Mucosa of descending colon (tissue), 3 donors: ENCODE results near the gene HAO2. TPM values are rescaled to one million over a fixed set of nuclear protein-coding genes. Genes with fewer than 3 reads are reported as not detected.

ENCODE experiments used
- ATAC-seq: fragments of 200-7000 bp; cut with Tn5 transposase; one replicate; pipeline ENCODE4 v1.9.1; 2020; ENCODE audit warnings: mild to moderate bottlenecking, moderate library complexity
- DNase-seq, 3 donors: peaks; one replicate each; pipeline ENCODE4 v3.0.0-alpha.2; 2020
- H3K36me3 ChIP-seq: fragments of 200-600 bp; one replicate; pipeline ENCODE4 v1.8.0; 2021; ENCODE audit warnings: low read depth, mild to moderate bottlenecking
- H3K4me1 ChIP-seq: fragments of 200-600 bp; one replicate; pipeline ENCODE4 v1.8.0; 2021; ENCODE audit warnings: low read depth, mild to moderate bottlenecking
- H3K4me3 ChIP-seq: fragments of 200-600 bp; one replicate; pipeline ENCODE4 v1.8.0; 2021; ENCODE audit warnings: mild to moderate bottlenecking
- H3K9me3 ChIP-seq: fragments of 200-600 bp; one replicate; pipeline ENCODE4 v1.8.0; 2021; ENCODE audit warnings: mild to moderate bottlenecking
- CTCF ChIP-seq: fragments of 200-600 bp; IDR thresholded peaks from one replicate; pipeline ENCODE4 v1.8.0; 2022; ENCODE audit warnings: antibody characterized with exemption, mild to moderate bottlenecking
- intact Hi-C, 2 donors: fragments of 100-400 bp; cut with DNase I in 1 of 2; cut with micrococcal nuclease in 1 of 2; formaldehyde crosslinking; loops; one replicate each; pipeline versions ENCODE4 v1.11.0 to v1.11.1; 2022; cut with DNase I, micrococcal nuclease
- total RNA-seq, 3 donors: library from RNA; stranded (reverse); fragmentation: NEBNext Ultra II Directional in 2 of 3; extraction: Animal tissue kit (Norgen Biotek cat#: 25700) in 2 of 3; gene quantifications; one replicate each; pipeline versions ENCODE4 v1.2.1 to v1.2.4, GENCODE V29; 2021 to 2023
- donor health status: DM: no; HTN: no; CAD: no; lungs with moderate emphysema.
- donor health status: DM: no; HTN: no; CAD: no.
- donor health status: DM: no; HTN: yes; CAD: no.

The HAO2 gene
- total RNA-seq, 3 donors from 2014 or later = not detected

DNA sequence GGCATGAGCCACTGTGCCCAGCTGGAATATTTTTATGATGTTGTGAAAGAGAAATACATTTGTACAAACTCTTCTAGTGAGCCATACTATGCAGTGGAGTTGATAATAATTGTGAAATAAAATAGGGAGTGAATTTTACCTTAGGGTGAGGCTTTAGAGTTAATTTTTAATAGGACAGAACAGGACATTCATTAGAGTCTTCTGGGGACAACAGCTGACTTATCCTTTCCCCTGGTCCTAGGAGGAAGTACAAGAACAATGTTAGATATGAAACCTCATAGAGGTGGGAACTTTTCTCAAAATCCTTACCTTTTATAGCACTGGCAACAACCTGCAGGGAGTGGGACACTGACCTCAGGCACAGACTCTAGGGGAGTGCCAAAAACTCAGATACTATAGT is 21.9 kb downstream of the HAO2 start:
- no peak for TF ChIP-seq CTCF
- Histone ChIP-seq H3K9me3 (no peaks in the 10 kb centered on the region), H3K4me1 (peaks cover 4% of the 10 kb centered on the region), H3K4me3 (no peak overlapping the region), H3K36me3 (no peaks in the 10 kb centered on the region)
- ATAC-seq (peak; percentile 77), DNase-seq (no peak)
- intact Hi-C loops = no loop called here

DNA sequence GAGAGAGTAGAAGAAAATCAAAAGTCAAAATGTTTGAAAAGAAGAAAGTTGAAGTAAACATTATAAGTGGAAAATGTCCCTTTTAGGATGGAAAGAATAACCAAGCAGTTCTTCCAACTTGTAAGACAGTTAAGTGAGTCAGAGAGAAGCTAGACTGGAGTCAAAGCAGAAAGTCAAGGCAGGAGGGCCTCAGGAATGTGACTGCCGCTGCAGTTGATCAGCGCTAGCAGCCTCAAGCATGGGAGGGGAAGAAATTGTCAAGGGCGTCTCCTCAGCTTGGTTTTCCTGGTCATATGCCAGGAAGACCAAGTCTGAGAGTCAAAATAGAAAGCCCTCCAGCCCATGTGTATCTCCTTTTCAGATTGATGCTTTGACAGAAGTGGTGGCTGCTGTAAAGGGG is 23.2 kb downstream of the HAO2 start:
- Histone ChIP-seq H3K4me1 (peaks cover 4% of the 10 kb centered on the region), H3K36me3 (no peaks in the 10 kb centered on the region), H3K9me3 (no peaks in the 10 kb centered on the region), H3K4me3 (no peak overlapping the region)
- intact Hi-C loops = no loop called here
- DNase-seq (no peak), ATAC-seq (no peak)
- TF ChIP-seq CTCF = no peak

DNA sequence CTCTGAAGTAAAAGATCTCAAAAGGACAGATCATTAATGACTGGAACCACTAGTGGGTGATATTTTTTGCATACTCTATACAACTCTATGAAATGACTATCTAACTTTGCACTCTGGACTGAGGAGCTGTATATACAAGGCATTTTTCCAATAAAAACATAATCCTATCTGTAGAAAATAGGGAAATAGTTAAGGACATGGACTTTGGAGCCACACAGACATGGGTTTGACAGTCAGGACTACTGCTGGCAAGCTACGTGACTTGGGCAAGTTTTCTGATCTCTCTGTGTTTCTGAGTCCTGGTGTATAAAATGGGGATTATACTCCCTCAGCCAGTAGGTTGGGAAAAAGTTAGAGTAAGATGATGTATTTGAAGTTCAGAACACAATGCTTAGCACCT is 25.5 kb downstream of the HAO2 start:
- H3K36me3 ChIP-seq = no peaks in the 10 kb centered on the region
- DNase-seq (peak in 1 of 3 donors; percentile 68), ATAC-seq (peak; percentile 87)
- H3K4me3 ChIP-seq = no peak overlapping the region
- no peaks in the 10 kb centered on the region for H3K9me3 ChIP-seq
- intact Hi-C loops = no loop called here
- peaks cover 4% of the 10 kb centered on the region for H3K4me1 ChIP-seq
- TF ChIP-seq CTCF = no peak

DNA sequence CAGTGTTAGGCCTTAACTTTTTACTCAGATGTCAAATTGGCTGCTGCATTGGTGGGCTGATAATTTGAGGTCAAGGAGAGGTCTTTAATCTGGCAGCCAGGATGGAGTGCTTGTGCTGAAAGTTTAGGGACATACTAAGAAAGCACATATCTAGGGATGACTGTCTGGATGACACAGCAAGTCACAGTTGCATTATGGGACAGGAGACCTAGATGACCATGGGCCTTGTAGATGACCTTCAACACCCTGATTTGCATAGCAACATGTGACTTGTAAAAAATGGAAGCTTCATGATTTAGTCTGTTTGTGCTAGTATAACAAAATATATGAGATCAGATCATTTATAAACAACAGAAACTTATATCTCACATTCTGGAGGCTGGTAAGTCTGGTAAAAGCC is 28.4 kb downstream of the HAO2 start:
- ATAC-seq (no peak), DNase-seq (no peak)
- Histone ChIP-seq H3K4me3 (no peak overlapping the region), H3K4me1 (no peaks in the 10 kb centered on the region), H3K9me3 (no peaks in the 10 kb centered on the region), H3K36me3 (no peaks in the 10 kb centered on the region)
- intact Hi-C loops = no loop called here
- TF ChIP-seq CTCF = no peak

GRCh38 chr1:119397986-119398385 is 29.4 kb downstream of the HAO2 start:
- ATAC-seq = no peak
- H3K36me3 ChIP-seq = no peaks in the 10 kb centered on the region
- intact Hi-C loops = no loop called here
- TF ChIP-seq CTCF = no peak
- H3K9me3 ChIP-seq = no peaks in the 10 kb centered on the region
- no peaks in the 10 kb centered on the region for H3K4me1 ChIP-seq
- DNase-seq = no peak
- H3K4me3 ChIP-seq = no peak overlapping the region

- Histone ChIP-seq H3K4me3 (no peak overlapping the region), H3K9me3 (peaks cover 4% of the 10 kb centered on the region), H3K36me3 (no peaks in the 10 kb centered on the region), H3K4me1 (no peaks in the 10 kb centered on the region)
- TF ChIP-seq CTCF = no peak
- ATAC-seq = no peak
- DNase-seq = no peak
- intact Hi-C loops = no loop called here
Observed at GRCh38 chr1:119404736-119405135, 36.2 kb downstream of the HAO2 start.
